PC-9 (cell line): ENCODE results near the gene AQP2.

Experiments
- EZH2 ChIP-seq: fragments of 200-600 bp; sonication (generic); IDR thresholded peaks from 2 replicates; pipeline ENCODE4 v1.8.0; 2017; ENCODE audit warnings: antibody characterized with exemption, low read depth
- TF ChIP-seq, protein P1 (sequence below): fragments of 200-600 bp; sonication (generic); conservative IDR thresholded peaks from 2 replicates; pipeline ENCODE4 v1.6.1; 2017; ENCODE audit warnings: mixed run types, antibody characterized with exemption, mild to moderate bottlenecking, moderate library complexity

DNA sequence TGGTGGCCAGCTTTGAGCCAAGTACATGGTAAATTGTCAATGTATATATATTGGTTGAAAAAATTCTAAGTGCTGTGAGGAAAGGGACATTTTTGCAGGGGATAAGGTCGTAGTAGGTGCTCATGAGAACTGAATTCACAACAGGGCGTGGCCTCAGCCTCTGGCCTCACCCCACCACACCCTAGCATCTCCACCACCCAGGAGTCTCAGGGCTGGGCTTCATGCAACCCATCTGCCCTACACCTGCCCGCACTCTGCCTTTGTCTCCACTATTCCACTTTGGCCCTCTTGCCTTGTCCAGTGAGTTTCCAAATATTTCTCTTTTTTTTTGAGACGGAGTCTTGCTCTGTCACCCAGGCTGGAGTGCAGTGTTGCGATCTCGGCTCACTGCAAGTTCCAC is 22.1 kb upstream of the AQP2 start:
- TF ChIP-seq, protein P1, sequence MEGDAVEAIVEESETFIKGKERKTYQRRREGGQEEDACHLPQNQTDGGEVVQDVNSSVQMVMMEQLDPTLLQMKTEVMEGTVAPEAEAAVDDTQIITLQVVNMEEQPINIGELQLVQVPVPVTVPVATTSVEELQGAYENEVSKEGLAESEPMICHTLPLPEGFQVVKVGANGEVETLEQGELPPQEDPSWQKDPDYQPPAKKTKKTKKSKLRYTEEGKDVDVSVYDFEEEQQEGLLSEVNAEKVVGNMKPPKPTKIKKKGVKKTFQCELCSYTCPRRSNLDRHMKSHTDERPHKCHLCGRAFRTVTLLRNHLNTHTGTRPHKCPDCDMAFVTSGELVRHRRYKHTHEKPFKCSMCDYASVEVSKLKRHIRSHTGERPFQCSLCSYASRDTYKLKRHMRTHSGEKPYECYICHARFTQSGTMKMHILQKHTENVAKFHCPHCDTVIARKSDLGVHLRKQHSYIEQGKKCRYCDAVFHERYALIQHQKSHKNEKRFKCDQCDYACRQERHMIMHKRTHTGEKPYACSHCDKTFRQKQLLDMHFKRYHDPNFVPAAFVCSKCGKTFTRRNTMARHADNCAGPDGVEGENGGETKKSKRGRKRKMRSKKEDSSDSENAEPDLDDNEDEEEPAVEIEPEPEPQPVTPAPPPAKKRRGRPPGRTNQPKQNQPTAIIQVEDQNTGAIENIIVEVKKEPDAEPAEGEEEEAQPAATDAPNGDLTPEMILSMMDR: no peak
- no peak for TF ChIP-seq EZH2
